ENCODE data around the gene MYOZ3.

MYOZ3 gene

GRCh38 chr5:150659360-150660107 is 1.5 kb upstream of the MYOZ3 start:
- DNase-seq (ENCODE audit: low read depth) = no peak

- no peak for DNase-seq (ENCODE audit: low read depth)
Observed at GRCh38 chr5:150660108-150660831, 781 bp upstream of the MYOZ3 start.

DNA sequence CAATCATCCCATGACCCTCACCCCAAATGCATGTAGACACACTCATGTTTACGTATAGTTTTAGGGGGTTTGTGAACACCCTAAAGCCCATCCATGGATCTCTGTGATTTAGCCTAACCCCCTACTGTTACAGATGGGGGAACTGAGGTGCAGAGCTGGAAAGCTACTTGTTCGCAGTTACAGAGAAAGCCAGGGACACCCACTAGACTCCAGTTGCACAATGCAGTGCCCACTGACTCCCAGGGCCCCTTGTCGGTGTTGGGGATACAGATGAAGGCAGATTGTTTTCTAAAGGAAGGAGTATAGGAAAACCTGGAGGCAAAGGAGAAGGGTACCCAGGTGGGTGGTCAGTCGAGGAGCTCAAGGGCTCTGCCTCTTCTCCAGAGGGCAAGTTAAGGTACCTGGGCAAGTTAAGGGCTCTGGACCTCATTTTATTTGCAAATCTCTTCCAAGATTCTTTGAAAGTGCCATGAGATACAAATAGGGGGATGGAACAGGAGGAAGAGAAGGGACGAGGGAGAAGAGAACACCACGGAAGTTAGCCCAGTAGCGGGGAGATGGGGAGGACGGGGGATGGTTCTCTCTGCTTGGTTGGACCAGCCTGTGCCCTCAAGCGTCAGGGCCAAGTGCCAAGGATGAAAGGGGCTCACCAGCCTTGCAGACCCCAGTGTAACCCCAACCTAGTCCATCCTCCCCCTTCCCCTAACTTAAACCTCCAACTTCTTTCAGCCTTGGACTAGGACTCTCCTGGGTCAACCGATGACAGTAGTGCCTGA is 958 bp downstream of the MYOZ3 start:
- DNase-seq (ENCODE audit: low read depth) = no peak

DNA sequence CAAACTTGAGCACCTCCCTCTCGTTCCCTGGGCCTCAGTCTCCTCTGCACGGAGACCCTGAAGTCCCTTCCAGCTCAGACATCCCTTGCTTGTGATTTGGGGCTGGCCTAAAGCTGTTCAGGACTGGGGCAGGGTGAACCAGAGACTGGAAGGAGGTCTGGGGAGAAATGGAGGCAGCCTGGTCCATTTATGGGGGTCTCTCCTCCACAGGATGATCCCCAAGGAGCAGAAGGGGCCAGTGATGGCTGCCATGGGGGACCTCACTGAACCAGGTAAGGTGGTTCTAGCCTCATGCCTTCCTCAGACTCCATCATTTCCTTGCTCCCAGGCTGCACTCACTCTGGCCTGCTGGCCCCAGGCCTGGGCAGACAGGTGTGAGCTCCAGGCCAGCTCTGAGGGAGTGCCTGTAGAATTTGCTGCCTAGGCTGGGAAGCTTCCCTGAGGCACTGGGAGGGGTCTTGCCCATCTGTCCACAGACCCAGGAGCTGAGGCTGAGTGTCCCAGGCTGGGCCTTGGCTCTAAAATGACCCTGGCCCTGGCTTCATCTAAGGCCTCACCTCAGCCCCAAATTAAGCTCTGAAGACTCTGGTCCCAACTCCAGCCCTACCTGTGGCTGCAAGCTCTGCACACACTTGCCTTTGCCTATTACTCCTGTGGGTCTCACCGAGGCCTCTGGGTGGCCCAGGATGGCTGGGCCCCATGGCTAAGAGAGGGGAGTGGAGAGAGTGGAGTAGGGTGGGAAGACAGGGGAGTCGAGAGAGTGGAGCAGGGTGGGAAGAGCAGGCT is 1.9 kb downstream of the MYOZ3 start:
- no peak for DNase-seq (ENCODE audit: low read depth)

DNA sequence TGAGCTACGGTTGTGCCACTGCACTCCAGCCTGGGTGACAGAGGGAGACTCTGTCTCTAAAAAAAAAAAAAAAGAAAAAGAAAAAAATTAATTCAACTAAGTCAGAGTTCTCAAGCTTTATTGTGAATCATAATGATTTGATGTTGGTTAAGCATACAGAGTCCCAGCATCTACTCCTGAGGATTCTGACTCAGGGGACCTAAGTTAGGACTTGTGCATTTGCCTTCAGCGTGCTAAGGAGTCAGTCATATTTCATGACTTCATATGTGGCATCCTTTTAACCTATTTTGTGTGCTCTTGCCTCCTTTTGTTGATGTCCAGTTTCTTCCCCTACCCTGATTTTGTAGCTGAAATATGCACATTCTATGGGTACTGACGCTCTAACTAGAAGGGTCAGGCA is 2.9 kb downstream of the MYOZ3 start:
- no peak for DNase-seq (ENCODE audit: low read depth)

- no peak for DNase-seq (ENCODE audit: low read depth)
Observed at GRCh38 chr5:150665044-150665443, 4.0 kb downstream of the MYOZ3 start.

DNA sequence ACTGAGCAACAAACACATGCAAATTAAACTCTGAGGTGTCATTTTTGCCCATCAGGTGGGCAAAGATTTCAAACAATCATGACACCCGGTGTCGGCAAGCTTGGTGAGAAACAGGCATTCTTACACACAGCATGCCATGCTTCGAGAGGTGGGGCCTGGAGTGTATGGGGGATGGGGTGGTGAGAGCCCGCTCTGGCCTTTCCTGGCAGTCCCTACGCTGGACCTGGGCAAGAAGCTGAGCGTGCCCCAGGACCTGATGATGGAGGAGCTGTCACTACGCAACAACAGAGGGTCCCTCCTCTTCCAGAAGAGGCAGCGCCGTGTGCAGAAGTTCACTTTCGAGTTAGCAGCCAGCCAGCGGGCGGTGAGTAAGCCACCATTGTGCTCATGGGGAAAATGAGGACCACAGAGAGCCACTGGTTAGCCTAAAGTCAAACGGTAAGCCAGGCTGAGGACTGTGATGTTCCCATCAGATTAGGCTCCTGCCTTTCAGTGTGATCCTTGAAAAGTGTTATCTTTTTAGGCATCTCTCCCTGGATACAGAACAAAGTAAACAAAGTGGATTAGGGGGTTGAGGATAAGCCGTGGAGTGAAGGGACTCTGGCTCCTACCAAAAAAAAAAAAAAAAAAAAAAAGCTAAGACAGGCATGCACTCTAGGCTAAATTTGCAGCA is 9.4 kb downstream of the MYOZ3 start:
- DNase-seq (ENCODE audit: low read depth) = no peak

GRCh38 chr5:150670948-150671310 is 9.9 kb downstream of the MYOZ3 start:
- DNase-seq (ENCODE audit: low read depth) = no peak

DNA sequence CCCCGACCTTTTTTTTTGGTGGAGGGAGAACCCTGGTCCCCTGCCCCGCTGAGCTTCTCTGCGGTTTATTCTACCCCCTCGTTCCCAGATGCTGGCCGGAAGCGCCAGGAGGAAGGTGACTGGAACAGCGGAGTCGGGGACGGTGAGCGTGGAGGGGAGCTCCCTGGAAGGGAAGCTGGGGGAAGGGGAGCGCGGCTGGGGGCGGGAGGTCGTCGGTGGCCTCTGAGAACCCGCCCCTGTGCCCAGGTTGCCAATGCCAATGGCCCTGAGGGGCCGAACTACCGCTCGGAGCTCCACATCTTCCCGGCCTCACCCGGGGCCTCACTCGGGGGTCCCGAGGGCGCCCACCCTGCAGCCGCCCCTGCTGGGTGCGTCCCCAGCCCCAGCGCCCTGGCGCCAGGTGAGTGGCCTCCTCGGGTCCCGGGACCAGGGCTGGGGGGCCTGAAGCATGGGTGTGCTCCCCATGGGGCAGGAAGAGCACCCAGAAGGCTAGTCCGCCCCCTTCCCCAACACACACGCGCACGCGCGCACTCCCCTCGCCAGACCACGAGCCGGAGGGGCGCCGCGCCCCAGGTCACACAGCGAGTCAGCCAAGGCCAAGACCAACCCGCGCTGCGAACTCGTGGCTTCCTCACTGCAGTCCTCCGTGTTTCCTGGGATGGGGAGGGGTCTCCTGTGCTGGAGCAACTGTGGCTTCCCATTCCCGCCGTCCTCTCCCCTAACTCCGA is 10.6 kb downstream of the MYOZ3 start:
- no peak for DNase-seq (ENCODE audit: low read depth)

- DNase-seq (ENCODE audit: low read depth) = peak; percentile 11
Observed at GRCh38 chr5:150672237-150672883, 11.3 kb downstream of the MYOZ3 start.

- no peak for DNase-seq (ENCODE audit: low read depth)
Observed at GRCh38 chr5:150672884-150673275, 11.8 kb downstream of the MYOZ3 start.

- no peak for DNase-seq (ENCODE audit: low read depth)
Observed at GRCh38 chr5:150674341-150674821, 13.3 kb downstream of the MYOZ3 start.

- no peak for DNase-seq (ENCODE audit: low read depth)
Observed at GRCh38 chr5:150675069-150675468, 14.0 kb downstream of the MYOZ3 start.

DNA sequence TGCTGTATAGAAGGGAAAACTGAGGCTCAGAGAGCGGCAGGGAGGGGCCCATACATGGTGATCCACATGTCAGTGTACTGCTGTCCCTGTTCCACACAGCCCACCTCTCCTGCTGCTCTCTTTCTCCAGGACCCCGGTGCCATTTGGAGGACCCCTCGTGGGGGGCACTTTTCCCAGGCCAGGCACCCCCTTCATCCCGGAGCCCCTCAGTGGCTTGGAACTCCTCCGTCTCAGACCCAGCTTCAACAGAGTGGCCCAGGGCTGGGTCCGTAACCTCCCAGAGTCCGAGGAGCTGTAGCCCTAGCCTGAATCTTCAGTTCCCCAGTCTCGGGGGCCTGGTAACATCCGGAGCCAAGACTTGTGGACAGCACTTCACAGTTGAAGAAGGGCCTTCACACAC is 15.5 kb downstream of the MYOZ3 start:
- no peak for DNase-seq (ENCODE audit: low read depth)

DNA sequence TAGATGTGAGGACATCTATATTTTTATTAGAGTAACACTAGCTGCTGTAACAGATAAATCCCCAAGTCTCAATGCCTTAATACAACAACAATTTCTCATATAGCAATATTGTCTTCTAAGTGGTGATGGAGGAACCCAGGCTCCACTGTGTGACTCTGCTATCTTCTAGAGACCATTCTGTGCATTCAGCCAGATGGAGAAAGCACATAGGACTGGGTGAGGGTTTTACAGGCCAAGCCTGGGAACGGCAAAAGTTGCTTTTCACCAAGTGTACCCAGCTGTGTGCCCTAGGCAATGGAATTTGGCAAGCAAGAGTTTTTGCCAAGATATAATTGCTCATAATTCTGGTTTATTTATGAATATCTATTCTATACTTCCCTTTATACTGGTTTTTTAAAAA is 28.1 kb downstream of the MYOZ3 start:
- DNase-seq (ENCODE audit: low read depth) = no peak

DNA sequence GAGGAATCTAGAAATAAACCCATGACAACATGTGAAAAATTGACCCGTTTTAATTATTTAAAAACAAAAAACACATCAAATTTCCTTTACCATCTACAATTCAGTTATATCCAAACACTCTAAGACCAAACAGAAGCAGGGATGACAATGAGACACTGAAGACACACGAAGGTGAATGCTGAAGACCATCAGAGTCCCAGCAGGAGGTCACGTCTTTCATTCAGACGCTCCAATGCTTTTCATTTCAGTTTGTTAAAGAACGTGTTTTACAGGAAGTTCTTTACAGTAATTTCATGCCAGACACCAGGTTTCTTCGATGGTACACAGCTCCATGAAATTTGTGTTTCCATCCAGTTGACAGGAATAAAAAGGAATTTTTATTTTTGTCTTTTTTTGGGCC is 29.7 kb downstream of the MYOZ3 start:
- DNase-seq (ENCODE audit: low read depth) = no peak

DNA sequence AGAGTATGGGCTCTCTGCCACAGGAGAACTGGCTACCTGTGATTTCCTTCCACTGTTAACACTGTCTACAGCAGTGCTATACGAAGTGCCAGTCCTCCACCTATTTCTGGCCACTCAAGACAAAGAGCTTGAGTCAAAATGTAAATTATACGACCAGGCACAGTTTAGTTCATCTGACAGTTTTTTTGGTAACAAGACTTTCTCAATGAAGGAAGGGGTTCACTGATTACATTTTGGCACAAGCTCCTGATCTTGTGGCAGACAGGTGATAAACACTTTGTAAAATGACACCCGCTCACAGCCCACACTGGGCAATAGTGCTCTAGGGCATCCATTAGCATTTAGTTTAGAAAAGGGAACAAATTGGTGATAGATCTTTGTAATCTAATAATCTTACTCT is 31.2 kb downstream of the MYOZ3 start:
- DNase-seq (ENCODE audit: low read depth) = no peak

DNA sequence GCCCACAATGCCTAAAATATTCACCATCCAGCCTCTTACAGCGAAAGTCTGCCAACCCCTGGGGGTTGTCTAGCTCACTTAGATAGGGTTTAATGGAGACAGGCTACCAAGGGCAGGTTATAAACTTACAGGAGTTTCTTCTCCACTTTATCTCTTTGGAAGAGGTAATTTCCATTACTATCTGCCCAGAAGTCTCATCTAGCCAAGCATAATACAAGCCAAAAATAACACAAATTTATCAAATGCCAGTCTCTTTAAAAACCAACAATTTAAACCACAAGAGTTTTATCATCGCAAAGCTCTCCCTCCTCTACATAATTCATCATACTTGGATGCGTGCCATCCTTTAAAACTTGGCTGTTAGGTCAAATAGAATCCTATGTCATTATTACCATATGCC is 33.6 kb downstream of the MYOZ3 start:
- no peak for DNase-seq (ENCODE audit: low read depth)

DNA sequence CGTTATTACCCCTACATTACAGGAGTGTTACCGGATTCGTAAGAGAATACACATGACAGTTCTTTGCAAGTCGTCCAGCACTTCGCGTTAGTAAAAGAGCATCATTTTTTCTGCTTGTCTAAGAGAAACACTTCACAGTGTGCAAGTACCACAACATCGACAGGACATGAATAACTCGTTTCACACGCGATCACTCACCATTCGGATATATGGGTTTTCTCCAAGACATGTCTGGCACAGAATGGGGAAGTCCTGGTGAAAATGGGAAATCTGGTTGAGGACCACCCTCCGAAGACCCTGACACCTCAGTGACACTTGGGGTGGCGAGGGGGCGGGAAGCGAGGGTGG is 39.2 kb downstream of the MYOZ3 start:
- DNase-seq (ENCODE audit: low read depth) = no peak

- DNase-seq (ENCODE audit: low read depth) = peak; percentile 87
Observed at GRCh38 chr5:150700594-150701377, 39.7 kb downstream of the MYOZ3 start, which contains the start of gene RBM22. Gene RBM22, minus strand, starts transcription at chr5:150701062. Its CDS starts 77 bp downstream, at chr5:150700985.
